Stimulated activated CD4-positive, alpha-beta T cell treated with anti-CD3 and anti-CD28 coated beads, Interleukin-12 subunit alpha, Interleukin-12 subunit beta, amount 100 ng/mL, for 48 hours (primary cell): ENCODE data around the gene SULT1A2.
"Not testable (repeated sequence)": the region's sequence is repeated elsewhere in the genome, so short reads cannot be mapped to it uniquely, and the experiment has no call there.

Experiments
- DNase-seq, 3 donors: peaks; one replicate each; pipeline ENCODE4 v3.0.0-alpha.2; 2020; ENCODE audit warnings: low read depth in 2 of 3, low spot score in 1 of 3

The SULT1A2 gene

GRCh38 chr16:28596840-28597691, at the start of gene SULT1A2:
Gene SULT1A2, minus strand, starts transcription at chr16:28597050. Its CDS starts 1,120 bp downstream, at chr16:28595930.
- no peak for DNase-seq

GRCh38 chr16:28639959-28640358, 43.1 kb upstream of the SULT1A2 start:
- DNase-seq, result not testable (repeated sequence)

GRCh38 chr16:28638359-28638758, 41.5 kb upstream of the SULT1A2 start:
- not testable (repeated sequence) for DNase-seq

DNA sequence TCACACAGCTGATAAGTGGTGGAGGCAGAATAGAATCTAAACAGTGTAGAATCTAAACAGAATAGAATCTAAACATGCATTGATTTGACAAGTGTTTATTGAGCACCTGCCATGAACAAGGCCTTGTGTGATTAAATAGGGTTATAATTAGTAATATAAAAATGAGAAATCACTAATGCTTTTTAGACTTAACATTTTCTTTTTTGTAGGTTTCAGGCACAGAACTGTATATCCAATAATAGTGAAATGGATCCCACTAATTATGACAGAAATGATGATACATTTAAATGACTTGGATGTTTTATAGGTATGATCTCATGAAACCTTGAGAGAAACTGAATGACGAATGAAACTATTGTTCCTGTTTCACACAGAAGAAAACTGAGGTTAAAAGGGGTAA, 40.9 kb upstream of the SULT1A2 start, which contains the start of gene NPIPB8:
TSS of gene NPIPB8 (plus strand) at position 301 of the 400 bp plus-strand sequence. CDS start 296 bp downstream, outside the sequence.
- not testable (repeated sequence) for DNase-seq

GRCh38 chr16:28636093-28636823, 39.4 kb upstream of the SULT1A2 start:
- DNase-seq, result not testable (repeated sequence)

DNA sequence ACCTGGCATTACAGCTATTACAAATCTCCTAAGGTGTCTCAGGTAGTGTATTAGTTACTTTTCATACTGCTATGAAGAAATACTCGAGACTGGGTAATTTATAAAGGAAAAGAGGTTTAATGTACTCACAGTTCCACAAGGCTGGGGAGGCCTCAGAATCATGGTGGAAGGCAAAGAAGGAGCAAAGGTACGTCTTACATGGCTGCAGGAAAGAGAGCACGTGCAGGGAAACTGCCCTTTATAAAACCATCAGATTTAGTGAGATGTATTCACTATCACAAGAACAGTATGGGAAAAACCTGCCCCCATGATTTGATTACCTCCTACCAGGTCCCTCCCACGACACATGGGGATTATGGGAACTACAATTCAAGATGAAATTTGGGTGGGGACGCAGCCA, 34.1 kb upstream of the SULT1A2 start:
- not testable (repeated sequence) for DNase-seq

DNA sequence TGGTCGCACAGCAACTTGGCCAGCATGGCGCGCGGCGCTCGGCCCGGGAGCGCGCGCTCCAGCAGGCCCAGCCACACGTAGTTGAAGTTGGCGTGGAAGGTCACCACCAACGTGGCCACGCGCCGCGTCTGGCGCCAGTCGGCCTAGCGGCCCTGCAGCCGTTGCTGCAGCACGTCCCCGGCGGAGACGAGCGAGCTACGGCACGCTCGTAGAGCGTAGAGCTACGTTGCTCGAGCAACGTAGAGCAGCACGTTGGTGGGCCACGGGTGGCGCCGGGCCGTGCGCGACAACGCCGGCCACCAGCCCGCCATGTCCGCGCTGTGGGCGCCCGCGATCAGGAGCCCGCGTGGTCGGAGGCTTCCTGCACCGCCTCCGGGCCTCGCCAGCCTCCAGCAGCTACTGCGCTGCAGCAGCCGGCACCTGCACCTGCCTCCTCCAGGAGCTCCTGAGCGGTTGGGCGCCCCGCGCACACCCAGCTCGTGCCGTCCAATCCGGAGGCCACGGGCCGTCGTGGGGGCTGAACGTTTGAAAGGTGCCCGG, 26.4 kb upstream of the SULT1A2 start:
- peak; percentile 41 to 54 (median 47) for DNase-seq

DNA sequence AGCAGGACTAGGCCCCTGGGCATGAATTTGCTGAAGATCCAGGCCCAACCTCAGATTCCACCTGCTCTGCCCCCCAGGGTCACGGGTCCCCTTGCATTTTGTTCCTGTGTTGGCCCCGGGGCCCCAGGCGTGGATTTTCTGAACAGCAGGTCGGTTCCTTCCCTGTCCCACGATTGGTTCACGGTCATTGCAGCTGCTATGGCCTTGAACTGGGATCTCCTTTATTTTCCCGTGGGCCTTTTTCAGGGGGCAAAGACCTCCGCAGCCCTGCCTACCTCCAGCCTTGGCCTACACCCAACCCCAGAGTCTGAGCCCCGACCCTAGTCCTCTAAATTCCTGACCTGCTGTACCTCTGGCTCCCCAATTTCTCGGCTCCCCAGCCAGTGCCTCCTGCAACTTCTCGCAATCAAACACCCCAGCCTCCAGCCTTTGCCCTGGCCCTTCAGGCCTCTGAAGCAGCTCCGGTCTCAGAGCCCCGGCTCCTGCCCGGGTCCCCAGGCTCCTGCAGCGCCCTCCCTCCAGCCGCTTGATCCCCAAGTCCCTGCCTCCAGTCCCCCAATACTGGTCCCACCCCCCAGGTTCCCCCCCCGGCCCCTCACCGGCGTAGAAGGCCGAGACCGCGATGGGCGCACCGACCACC, 25.8 kb upstream of the SULT1A2 start:
- not testable (repeated sequence) for DNase-seq

GRCh38 chr16:28621481-28622155, 24.8 kb upstream of the SULT1A2 start:
- no peak for DNase-seq

DNA sequence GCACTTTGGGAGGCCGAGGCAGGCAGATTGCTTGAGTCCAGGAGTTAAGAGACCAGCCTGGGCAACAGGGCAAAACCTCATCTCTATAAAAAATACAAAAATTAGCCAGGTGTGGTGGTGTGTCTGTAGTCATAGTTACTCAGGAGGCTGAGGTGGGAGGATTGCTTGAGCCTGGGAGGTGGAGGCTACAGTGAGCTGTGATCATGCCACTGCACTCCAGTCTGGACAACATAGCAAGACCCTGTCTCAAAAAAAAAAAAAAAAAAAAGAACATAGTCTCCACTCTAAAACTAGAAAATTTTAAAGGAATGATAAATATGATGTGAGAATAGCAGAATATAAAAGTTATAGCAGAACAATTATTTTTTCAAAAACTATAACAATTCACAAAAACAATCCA, 23.5 kb upstream of the SULT1A2 start:
- DNase-seq, result not testable (repeated sequence)

- no peak for DNase-seq
These were observed 21.0 kb upstream of the SULT1A2 start for GRCh38 chr16:28617874-28618273.

- DNase-seq, result no peak
These were observed 19.8 kb upstream of the SULT1A2 start for GRCh38 chr16:28616636-28617035.

DNA sequence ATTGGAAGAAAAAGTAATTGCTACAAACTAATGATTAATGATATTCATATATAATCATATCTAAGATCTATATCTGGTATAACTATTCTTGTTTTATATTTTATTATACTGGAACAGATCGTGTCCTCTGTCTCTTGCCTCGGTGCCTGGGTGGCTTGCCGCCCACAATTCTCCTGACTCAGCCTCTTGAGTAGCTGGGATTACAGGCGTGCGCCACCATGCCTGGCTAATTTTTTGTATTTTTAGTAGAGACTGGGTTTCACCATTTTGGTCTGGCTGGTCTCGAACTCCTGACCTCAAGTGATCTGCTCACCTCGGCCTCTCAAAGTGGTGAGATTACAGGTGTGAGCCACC, 19.4 kb upstream of the SULT1A2 start:
- DNase-seq, result not testable (repeated sequence)

GRCh38 chr16:28615486-28616223, 18.8 kb upstream of the SULT1A2 start:
- DNase-seq, result peak in 1 of 3 donors; percentile 27

GRCh38 chr16:28614561-28614960, 17.7 kb upstream of the SULT1A2 start:
- DNase-seq, result not testable (repeated sequence)

DNA sequence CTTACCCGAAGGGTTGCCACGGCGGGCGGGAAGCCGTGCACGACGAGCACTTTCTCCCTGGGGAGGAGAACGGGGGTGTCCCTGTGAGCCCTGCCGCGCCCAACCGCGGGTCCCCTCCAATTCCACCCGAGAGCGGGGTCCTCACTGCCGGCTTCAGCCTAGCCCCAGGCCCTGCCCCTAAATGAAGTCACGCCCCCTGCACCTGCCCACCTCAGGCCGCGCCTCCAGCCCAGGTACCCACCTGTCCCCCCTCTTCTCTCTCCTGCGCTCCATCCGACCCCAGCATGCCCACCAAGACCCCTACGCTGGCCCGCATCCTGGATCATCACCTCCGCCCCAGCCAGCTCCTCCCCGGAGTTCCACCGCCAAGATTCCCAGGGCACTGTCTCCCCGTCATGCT, 17.1 kb upstream of the SULT1A2 start:
- not testable (repeated sequence) for DNase-seq

DNA sequence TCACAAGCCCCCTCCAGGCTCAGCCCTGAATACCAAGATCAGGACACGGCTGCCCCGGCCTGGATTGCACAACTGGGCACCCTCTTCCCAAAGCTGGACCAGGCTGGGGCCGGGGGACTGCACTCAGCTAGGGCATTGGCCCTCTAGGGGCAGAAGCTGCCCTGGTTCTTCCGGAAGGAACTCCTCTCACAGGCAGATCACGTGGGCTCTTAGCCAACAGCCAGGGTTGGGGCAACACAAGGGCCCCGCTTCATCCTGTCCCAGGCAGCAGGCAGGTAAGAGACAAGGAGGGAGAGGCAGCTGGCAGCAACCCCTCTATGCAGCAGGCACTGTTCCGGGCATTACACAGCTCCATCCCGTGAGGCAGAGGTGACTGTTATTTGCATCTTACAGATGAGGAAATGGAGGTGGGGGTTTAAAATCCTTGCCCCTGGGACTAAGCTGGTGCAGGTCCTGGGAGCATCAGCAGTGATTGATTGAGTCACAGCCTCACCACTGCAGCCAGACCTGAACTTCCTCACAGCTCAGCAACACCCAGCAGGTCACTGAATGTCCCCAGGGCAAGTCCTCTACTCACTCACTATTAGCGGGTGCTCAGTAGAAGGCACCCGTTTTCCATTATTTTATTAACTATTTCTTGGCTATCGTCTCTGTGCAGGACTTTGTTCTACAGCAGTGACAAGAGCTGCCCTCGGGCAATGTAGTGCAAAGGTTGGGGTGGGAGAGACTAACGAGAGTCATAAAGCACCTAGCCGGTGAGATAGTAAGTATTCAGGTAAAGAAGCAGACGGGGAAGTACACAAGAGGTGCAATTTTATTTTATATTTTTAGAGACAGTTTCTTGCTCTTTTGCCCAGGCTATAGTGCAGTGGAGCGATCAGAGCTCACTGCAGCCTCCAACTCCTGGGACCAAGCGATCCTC, 15.8 kb upstream of the SULT1A2 start:
- not testable (repeated sequence) for DNase-seq

- DNase-seq, result no peak
These were observed 13.8 kb upstream of the SULT1A2 start for GRCh38 chr16:28610595-28611191.
